ENCODE data around the gene IL6ST.

GRCh38 chr5:55903121-55903701, 91.6 kb downstream of the IL6ST start:
- TF ChIP-seq CTCF (IDR thresholded peaks at IDR 0.05 in 8 of 11, conservative IDR thresholded peaks at IDR 0.05 in 3 of 11) (no peak), POLR2A (IDR thresholded peaks at IDR 0.05) (no peak), POLR2AphosphoS5 (IDR thresholded peaks at IDR 0.05) (no peak)
